Activated naive CD8-positive, alpha-beta T cell treated with anti-CD3 and anti-CD28 coated beads, Interleukin-2, amount 10 ng/mL, durations not matched to agents 7 days and 5 days (primary cell): ENCODE measurements around the gene TSPO2. TPM values are rescaled to one million over a fixed set of nuclear protein-coding genes. Genes with fewer than 3 reads are reported as not detected.

Experiments
- ATAC-seq: fragments of 150-1000 bp; cut with Tn5 transposase; one replicate; pipeline ENCODE4 v1.10.0; 2021; ENCODE audit warnings: low read depth, moderate library complexity
- POLR2A ChIA-PET: fragments of 350-600 bp; sonication (Branson Sonifier 250); formaldehyde crosslinking; loops from one replicate; lab custom pipeline; 2021; ENCODE audit warnings: antibody characterized with exemption; lab: Charles Lee
- DNase-seq: peaks from one replicate; pipeline ENCODE4 v3.0.0; 2021
- H3K27ac Mint-ChIP-seq: one replicate; pipeline ENCODE4 v1.8.0; 2022; ENCODE audit warnings: mild to moderate bottlenecking, mixed read lengths
- H3K27me3 Mint-ChIP-seq: one replicate; pipeline ENCODE4 v1.8.0; 2022; ENCODE audit warnings: mild to moderate bottlenecking, moderate library complexity, mixed read lengths
- H3K36me3 Mint-ChIP-seq: one replicate; pipeline ENCODE4 v1.8.0; 2021; ENCODE audit warnings: mild to moderate bottlenecking, mixed read lengths
- H3K4me1 Mint-ChIP-seq: one replicate; pipeline ENCODE4 v1.8.0; 2021; ENCODE audit warnings: mixed read lengths
- H3K4me3 Mint-ChIP-seq: one replicate; pipeline ENCODE4 v1.8.0; 2022; ENCODE audit warnings: mild to moderate bottlenecking, moderate library complexity, mixed read lengths
- H3K9me3 Mint-ChIP-seq: one replicate; pipeline ENCODE4 v1.8.0; 2021; ENCODE audit warnings: mixed read lengths
- total RNA-seq, 2 experiments: library from RNA; stranded (reverse); gene quantifications; one replicate each; pipeline ENCODE4 v1.2.3, GENCODE V29; 2021

The TSPO2 gene
- total RNA-seq, 2 experiments from 2014 or later: not detected

DNA sequence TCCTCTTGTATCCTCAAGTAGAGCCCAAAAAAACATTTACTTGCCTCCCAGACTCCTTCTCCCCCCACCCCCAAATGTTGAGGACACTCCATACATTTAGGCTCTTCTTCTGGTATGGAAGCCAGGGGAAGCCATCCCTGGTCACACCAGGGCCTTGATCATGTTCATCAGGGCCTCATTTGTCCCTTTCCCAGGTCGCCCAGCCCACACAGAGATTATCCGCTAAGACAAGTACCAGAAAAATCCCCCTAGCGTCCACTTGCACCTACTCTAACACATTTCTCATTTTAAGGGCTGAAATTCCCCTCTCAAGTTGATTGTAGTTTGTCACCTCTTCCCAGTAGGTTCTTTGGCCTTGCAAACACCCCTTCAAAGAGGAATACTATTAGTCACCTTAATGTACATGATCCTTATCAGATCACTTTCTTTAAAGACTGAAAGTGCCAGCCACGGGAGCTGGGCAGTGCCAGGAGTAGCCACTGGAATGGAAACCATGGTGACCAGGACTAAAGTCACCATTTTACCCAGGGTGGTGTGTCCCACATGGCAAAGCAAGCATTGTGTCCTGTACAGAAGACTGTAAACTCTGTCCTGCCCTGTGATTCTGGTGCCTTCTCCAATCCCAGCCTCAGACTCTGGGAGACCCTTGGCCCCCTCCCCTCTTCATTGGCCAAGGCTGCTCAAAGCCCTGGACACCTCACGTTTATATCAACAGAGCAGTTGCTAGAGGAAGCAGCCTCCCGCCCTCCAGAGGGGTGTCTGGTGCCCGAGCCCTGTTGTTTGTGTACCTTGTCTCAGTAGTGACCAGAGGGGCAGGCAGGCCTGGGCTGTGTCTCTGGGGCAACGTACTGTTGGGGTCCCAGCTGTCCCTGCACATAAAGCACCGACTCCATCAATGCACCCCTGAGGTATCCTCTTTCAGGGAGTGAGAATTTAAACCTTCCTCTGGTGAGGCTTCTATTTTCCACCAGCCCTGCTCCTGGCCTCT lies 5.8 kb downstream of the TSPO2 start:
- POLR2A ChIA-PET: no interaction called here
- H3K27me3 Mint-ChIP-seq: no peaks in the 10 kb centered on the region
- H3K27ac Mint-ChIP-seq: peak overlapping the region; percentile 9
- no peak for ATAC-seq
- no peaks in the 10 kb centered on the region for H3K9me3 Mint-ChIP-seq
- H3K4me1 Mint-ChIP-seq: peaks cover 13% of the 10 kb centered on the region
- H3K4me3 Mint-ChIP-seq: no peak overlapping the region
- no peak for DNase-seq
- peaks cover 9% of the 10 kb centered on the region for H3K36me3 Mint-ChIP-seq

GRCh38 chr6:41049521-41049920 lies 7.3 kb downstream of the TSPO2 start:
- Mint-ChIP-seq H3K4me3 (no peak overlapping the region), H3K9me3 (no peaks in the 10 kb centered on the region), H3K36me3 (peaks cover 9% of the 10 kb centered on the region), H3K27me3 (no peaks in the 10 kb centered on the region), H3K27ac (no peak overlapping the region), H3K4me1 (peaks cover 13% of the 10 kb centered on the region)
- POLR2A ChIA-PET: no interaction called here
- ATAC-seq: no peak
- DNase-seq: no peak

GRCh38 chr6:41049955-41050354 lies 7.7 kb downstream of the TSPO2 start:
- no peak for DNase-seq
- H3K9me3 Mint-ChIP-seq: no peaks in the 10 kb centered on the region
- H3K4me1 Mint-ChIP-seq: peaks cover 14% of the 10 kb centered on the region
- peaks cover 9% of the 10 kb centered on the region for H3K36me3 Mint-ChIP-seq
- POLR2A ChIA-PET: no interaction called here
- no peaks in the 10 kb centered on the region for H3K27me3 Mint-ChIP-seq
- H3K27ac Mint-ChIP-seq: no peak overlapping the region
- no peak overlapping the region for H3K4me3 Mint-ChIP-seq
- no peak for ATAC-seq

- POLR2A ChIA-PET: no interaction called here
Measured at GRCh38 chr6:41050536-41050935, 8.3 kb downstream of the TSPO2 start.

DNA sequence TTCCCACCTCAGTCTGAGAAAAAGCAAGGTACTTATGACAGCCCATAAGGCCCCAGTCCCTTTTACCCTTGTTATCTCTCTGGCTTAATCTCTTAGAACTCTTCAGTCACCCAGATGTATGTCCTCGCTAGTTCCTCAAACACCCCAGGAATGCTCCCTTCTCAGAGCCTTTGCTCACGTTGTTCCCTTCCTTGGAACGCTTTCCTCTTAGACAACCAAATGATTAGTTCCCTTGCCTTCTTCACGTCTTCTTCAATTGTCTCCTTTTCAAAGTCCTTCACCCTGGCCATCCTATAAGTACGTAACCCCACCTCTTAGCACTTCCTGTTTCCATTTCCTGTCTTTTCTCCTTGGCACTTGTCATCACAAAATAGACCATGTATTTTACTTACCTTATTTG lies 9.6 kb downstream of the TSPO2 start:
- no peaks in the 10 kb centered on the region for H3K9me3 Mint-ChIP-seq
- peak; percentile 82 for ATAC-seq
- H3K27me3 Mint-ChIP-seq: no peaks in the 10 kb centered on the region
- peaks cover 9% of the 10 kb centered on the region for H3K36me3 Mint-ChIP-seq
- DNase-seq: no peak
- H3K27ac Mint-ChIP-seq: peak overlapping the region; percentile 84
- POLR2A ChIA-PET: interaction anchor here (0.6 to 1.2 kb wide), 2 partner anchors 21 to 23 kb away, joined by 3 read pairs; partner anchors contain the start of gene NFYA
- H3K4me1 Mint-ChIP-seq: peaks cover 16% of the 10 kb centered on the region
- H3K4me3 Mint-ChIP-seq: peak overlapping the region; percentile 6

More at GRCh38 chr6:41050536-41050935, 8.3 kb downstream of the TSPO2 start:
- no peak for ATAC-seq
- H3K27me3 Mint-ChIP-seq: no peaks in the 10 kb centered on the region
- peak overlapping the region; percentile 31 for H3K27ac Mint-ChIP-seq
- peaks cover 16% of the 10 kb centered on the region for H3K4me1 Mint-ChIP-seq
- H3K36me3 Mint-ChIP-seq: peaks cover 9% of the 10 kb centered on the region
- H3K4me3 Mint-ChIP-seq: no peak overlapping the region
- no peak for DNase-seq
- no peaks in the 10 kb centered on the region for H3K9me3 Mint-ChIP-seq

DNA sequence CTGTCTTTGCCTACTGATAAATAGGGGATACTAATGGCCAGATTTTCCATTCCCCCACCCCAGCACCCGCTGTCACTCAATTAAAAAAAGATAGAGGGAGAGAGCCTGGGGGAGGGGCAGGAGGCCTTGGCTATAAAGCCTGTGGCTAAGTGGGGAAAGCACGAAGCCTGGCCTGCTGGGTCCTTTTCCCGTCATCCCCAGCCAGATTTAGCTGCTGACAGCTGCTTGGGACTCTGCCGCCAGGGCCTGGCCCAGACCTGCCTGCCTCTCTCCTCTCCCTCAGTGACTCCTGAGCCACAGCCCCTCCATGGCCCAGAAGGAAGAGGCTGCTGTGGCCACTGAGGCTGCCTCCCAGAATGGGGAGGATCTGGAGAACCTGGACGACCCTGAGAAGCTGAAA lies 10.8 kb downstream of the TSPO2 start, which contains the start of gene APOBEC2:
APOBEC2 (plus strand) TSS at position 162 of the 400 bp plus-strand sequence; CDS start at position 308, 146 bp downstream.
- Mint-ChIP-seq H3K4me3 (peak within 1 kb of the TSS; percentile 6), H3K4me1 (peaks cover 16% of the 10 kb centered on the region), H3K27me3 (no peaks in the 10 kb centered on the region), H3K27ac (peak within 1 kb of the TSS; percentile 84), H3K36me3 (peaks cover 11% of the 10 kb centered on the region), H3K9me3 (no peaks in the 10 kb centered on the region)
- POLR2A ChIA-PET: interaction anchor here (1.2 to 1.5 kb wide), 2 partner anchors 22 to 25 kb away, joined by 3 to 5 read pairs; no protein-coding TSS in a partner anchor
- ATAC-seq: no peak
- DNase-seq: no peak

DNA sequence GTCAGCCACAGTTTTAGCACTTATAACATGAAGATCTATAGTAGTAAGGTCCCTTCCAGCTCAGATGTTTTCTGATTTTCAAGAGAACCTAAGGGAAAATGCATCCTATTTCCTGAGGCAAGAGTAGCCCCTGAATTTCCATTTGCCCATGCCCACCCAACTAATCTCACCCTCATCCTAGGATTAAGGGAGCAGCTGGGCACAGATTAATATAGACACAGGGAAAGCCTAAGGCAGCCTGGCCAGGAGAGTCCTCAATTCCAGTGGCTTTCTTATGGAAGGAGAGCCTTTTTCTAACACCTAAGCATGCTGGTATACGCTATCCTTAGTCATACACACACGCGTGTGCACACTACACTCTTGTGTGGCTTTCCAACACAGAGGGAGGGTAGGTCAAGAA lies 12.2 kb downstream of the TSPO2 start:
- ATAC-seq (no peak), DNase-seq (no peak)
- Mint-ChIP-seq H3K4me3 (no peak overlapping the region), H3K27me3 (no peaks in the 10 kb centered on the region), H3K36me3 (peaks cover 11% of the 10 kb centered on the region), H3K27ac (no peak overlapping the region), H3K4me1 (peaks cover 17% of the 10 kb centered on the region), H3K9me3 (no peaks in the 10 kb centered on the region)
- POLR2A ChIA-PET: interaction anchor here (1.1 to 1.5 kb wide), 2 partner anchors 26 to 128 kb away, joined by 3 to 5 read pairs; no protein-coding TSS in a partner anchor

DNA sequence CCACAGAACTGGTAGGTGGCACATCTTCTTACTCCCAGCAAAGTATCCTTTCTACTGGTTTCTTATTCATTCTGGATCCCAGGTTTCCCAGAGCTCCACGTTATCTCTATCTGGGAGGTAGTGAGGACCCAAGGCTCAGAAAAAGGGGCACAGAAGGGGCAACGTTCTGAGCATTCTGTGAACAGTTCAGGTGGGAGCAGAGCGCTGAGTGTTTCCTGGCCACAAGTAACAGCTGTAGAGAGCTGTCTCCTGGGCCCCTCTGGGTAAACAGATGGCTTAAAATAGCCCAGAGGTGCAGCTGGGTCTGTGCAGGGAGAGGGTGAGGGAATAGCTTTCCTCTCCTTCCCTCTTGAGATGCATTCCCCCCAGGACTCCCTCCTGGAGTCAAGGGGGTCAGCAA lies 12.9 kb downstream of the TSPO2 start:
- ATAC-seq (no peak), DNase-seq (no peak)
- Mint-ChIP-seq H3K27ac (no peak overlapping the region), H3K4me3 (no peak overlapping the region), H3K9me3 (no peaks in the 10 kb centered on the region), H3K27me3 (no peaks in the 10 kb centered on the region), H3K36me3 (peaks cover 14% of the 10 kb centered on the region), H3K4me1 (peaks cover 19% of the 10 kb centered on the region)
- POLR2A ChIA-PET: interaction anchor here (0.6 to 0.8 kb wide), 2 partner anchors 16 to 28 kb away, joined by 3 read pairs; no protein-coding TSS in a partner anchor

GRCh38 chr6:41056768-41057490 lies 14.7 kb downstream of the TSPO2 start:
- no peak overlapping the region for H3K27ac Mint-ChIP-seq
- DNase-seq (no peak), ATAC-seq (no peak)
- POLR2A ChIA-PET: no interaction called here
- no peaks in the 10 kb centered on the region for H3K27me3 Mint-ChIP-seq
- H3K9me3 Mint-ChIP-seq: no peaks in the 10 kb centered on the region
- no peak overlapping the region for H3K4me3 Mint-ChIP-seq
- peaks cover 13% of the 10 kb centered on the region for H3K36me3 Mint-ChIP-seq
- H3K4me1 Mint-ChIP-seq: peaks cover 12% of the 10 kb centered on the region

GRCh38 chr6:41058783-41059181 lies 16.5 kb downstream of the TSPO2 start:
- Mint-ChIP-seq H3K27ac (no peak overlapping the region), H3K4me1 (peaks cover 6% of the 10 kb centered on the region), H3K27me3 (no peaks in the 10 kb centered on the region), H3K4me3 (no peak overlapping the region), H3K9me3 (no peaks in the 10 kb centered on the region), H3K36me3 (peaks cover 13% of the 10 kb centered on the region)
- DNase-seq (no peak), ATAC-seq (no peak)
- POLR2A ChIA-PET: no interaction called here

DNA sequence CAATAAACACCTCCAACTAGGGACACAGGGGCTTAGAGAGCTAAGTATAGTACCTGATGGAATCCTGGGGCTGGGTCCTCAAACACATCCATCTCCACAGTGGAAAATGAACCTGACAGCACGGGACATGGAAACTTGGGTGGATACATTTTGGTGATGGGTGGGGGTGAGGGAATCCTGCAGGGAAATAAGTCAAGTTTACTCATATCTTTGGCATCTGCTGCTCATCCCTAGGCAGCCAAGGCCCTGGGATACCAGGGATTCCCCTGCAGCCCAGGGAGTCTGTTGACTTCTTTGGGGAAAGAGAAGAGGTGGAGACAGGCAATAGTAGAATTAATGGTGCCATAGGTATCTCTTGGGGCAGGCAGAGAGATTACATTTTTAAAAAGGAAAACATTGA lies 17.3 kb downstream of the TSPO2 start:
- Mint-ChIP-seq H3K27ac (no peak overlapping the region), H3K36me3 (peaks cover 13% of the 10 kb centered on the region), H3K9me3 (no peaks in the 10 kb centered on the region), H3K27me3 (no peaks in the 10 kb centered on the region), H3K4me1 (peaks cover 7% of the 10 kb centered on the region), H3K4me3 (no peak overlapping the region)
- DNase-seq (no peak), ATAC-seq (no peak)
- POLR2A ChIA-PET: interaction anchor here (1.3 kb wide), 1 partner anchor 10 kb away, joined by 3 read pairs; no protein-coding TSS in a partner anchor

DNA sequence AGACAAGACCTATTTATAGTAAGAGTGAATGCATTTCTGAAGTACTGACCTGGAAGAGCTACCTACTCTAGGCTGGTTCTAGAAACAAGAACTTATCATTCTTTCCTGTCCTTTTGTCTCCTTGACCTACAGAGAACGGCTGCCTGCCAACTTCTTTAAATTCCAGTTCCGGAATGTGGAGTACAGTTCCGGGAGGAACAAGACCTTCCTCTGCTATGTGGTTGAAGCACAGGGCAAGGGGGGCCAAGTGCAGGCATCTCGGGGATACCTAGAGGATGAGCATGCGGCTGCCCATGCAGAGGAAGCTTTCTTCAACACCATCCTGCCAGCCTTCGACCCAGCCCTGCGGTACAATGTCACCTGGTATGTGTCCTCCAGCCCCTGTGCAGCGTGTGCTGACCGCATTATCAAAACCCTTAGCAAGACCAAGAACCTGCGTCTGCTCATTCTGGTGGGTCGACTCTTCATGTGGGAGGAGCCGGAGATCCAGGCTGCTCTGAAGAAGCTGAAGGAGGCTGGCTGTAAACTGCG lies 19.0 kb downstream of the TSPO2 start:
- Mint-ChIP-seq H3K4me1 (peaks cover 8% of the 10 kb centered on the region), H3K36me3 (peaks cover 16% of the 10 kb centered on the region), H3K9me3 (no peaks in the 10 kb centered on the region), H3K27ac (no peak overlapping the region), H3K4me3 (no peak overlapping the region), H3K27me3 (no peaks in the 10 kb centered on the region)
- DNase-seq: no peak
- ATAC-seq: no peak
- POLR2A ChIA-PET: interaction anchor here (0.5 kb wide), 1 partner anchor 55 kb away, joined by 6 read pairs; no protein-coding TSS in a partner anchor

DNA sequence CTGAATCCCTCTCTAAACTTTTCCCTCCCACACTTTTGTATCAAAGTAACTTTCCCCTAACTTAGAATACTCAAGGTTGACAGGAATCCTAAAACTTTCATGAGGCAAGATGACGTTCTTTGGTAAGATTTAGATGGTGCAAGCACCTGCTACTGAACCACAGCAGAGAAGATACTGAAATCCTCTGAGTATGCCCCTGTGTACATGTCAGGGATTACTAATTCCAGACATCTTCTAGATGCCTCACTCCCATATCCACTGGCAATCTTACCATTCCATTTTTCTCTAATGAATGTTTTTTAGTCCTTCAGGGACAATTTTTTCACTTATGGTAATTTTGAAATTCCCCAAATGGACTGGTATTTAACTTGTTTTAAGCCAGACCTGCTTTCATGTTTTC lies 19.8 kb downstream of the TSPO2 start:
- Mint-ChIP-seq H3K36me3 (peaks cover 19% of the 10 kb centered on the region), H3K27ac (no peak overlapping the region)

More for the DNA sequence above, 19.8 kb downstream of the TSPO2 start:
- ATAC-seq (no peak), DNase-seq (no peak)
- H3K9me3 Mint-ChIP-seq: no peaks in the 10 kb centered on the region
- no peak overlapping the region for H3K4me3 Mint-ChIP-seq
- no peaks in the 10 kb centered on the region for H3K27me3 Mint-ChIP-seq
- peaks cover 12% of the 10 kb centered on the region for H3K4me1 Mint-ChIP-seq
- POLR2A ChIA-PET: interaction anchor here (0.7 kb wide), 1 partner anchor 9 kb away, joined by 3 read pairs; no protein-coding TSS in a partner anchor
